Stimulated activated memory B cell treated with anti-CD40 and anti-IgM and Interleukin-4, amounts not matched to agents 10 μg/mL and 1 μg/mL and 100 μg/mL, for 72 hours (primary cell): Measurements from ENCODE around the gene SNORC.
A peak's percentile ranks its signal among the peaks of the same experiment; 100 is the strongest.

Experiments
- ATAC-seq: fragments of 150-1000 bp; cut with Tn5 transposase; 2 replicates; pipeline ENCODE4 v1.10.0; 2021
- H3K27ac Mint-ChIP-seq: one replicate; pipeline ENCODE4 v1.8.0; 2022; ENCODE audit warnings: mild to moderate bottlenecking, mixed read lengths
- H3K27me3 Mint-ChIP-seq: one replicate; pipeline ENCODE4 v1.8.0; 2022; ENCODE audit warnings: mixed read lengths
- H3K36me3 Mint-ChIP-seq: one replicate; pipeline ENCODE4 v1.8.0; 2022; ENCODE audit warnings: mixed read lengths
- H3K4me1 Mint-ChIP-seq: one replicate; pipeline ENCODE4 v1.8.0; 2022; ENCODE audit warnings: mixed read lengths
- H3K4me3 Mint-ChIP-seq: one replicate; pipeline ENCODE4 v1.8.0; 2022; ENCODE audit warnings: mild to moderate bottlenecking, moderate library complexity, mixed read lengths
- H3K9me3 Mint-ChIP-seq: one replicate; pipeline ENCODE4 v1.8.0; 2022; ENCODE audit warnings: mixed read lengths

SNORC gene

GRCh38 chr2:232911712-232912277 lies 41.7 kb downstream of the SNORC start:
- no peak for ATAC-seq
- H3K36me3 Mint-ChIP-seq, result peaks cover 18% of the 10 kb centered on the region
- H3K27me3 Mint-ChIP-seq, result peaks cover 33% of the 10 kb centered on the region
- H3K27ac Mint-ChIP-seq, result no peak overlapping the region
- peaks cover 20% of the 10 kb centered on the region for H3K9me3 Mint-ChIP-seq
- H3K4me3 Mint-ChIP-seq, result no peak overlapping the region
- no peaks in the 10 kb centered on the region for H3K4me1 Mint-ChIP-seq

- ATAC-seq, result no peak
- Mint-ChIP-seq H3K27ac (no peak overlapping the region), H3K4me1 (no peaks in the 10 kb centered on the region), H3K9me3 (peaks cover 20% of the 10 kb centered on the region), H3K27me3 (peaks cover 45% of the 10 kb centered on the region), H3K4me3 (no peak overlapping the region), H3K36me3 (peaks cover 18% of the 10 kb centered on the region)
These were observed 43.8 kb downstream of the SNORC start for GRCh38 chr2:232913903-232914302.

GRCh38 chr2:232919141-232919540 lies 49.1 kb downstream of the SNORC start:
- no peaks in the 10 kb centered on the region for H3K36me3 Mint-ChIP-seq
- H3K4me1 Mint-ChIP-seq, result no peaks in the 10 kb centered on the region
- no peaks in the 10 kb centered on the region for H3K9me3 Mint-ChIP-seq
- peaks cover 61% of the 10 kb centered on the region for H3K27me3 Mint-ChIP-seq
- no peak overlapping the region for H3K27ac Mint-ChIP-seq
- no peak for ATAC-seq
- H3K4me3 Mint-ChIP-seq, result no peak overlapping the region

GRCh38 chr2:232920055-232920454 lies 50.0 kb downstream of the SNORC start:
- Mint-ChIP-seq H3K27ac (no peak overlapping the region), H3K36me3 (no peaks in the 10 kb centered on the region), H3K9me3 (no peaks in the 10 kb centered on the region), H3K4me3 (no peak overlapping the region), H3K27me3 (peaks cover 65% of the 10 kb centered on the region), H3K4me1 (no peaks in the 10 kb centered on the region)
- ATAC-seq, result no peak

GRCh38 chr2:232920760-232921159 lies 50.7 kb downstream of the SNORC start:
- no peaks in the 10 kb centered on the region for H3K4me1 Mint-ChIP-seq
- no peaks in the 10 kb centered on the region for H3K9me3 Mint-ChIP-seq
- no peak for ATAC-seq
- H3K27me3 Mint-ChIP-seq, result peaks cover 66% of the 10 kb centered on the region
- H3K27ac Mint-ChIP-seq, result no peak overlapping the region
- H3K36me3 Mint-ChIP-seq, result no peaks in the 10 kb centered on the region
- H3K4me3 Mint-ChIP-seq, result no peak overlapping the region

GRCh38 chr2:232924433-232924832 lies 54.4 kb downstream of the SNORC start:
- no peak for ATAC-seq
- Mint-ChIP-seq H3K4me3 (no peak overlapping the region), H3K27ac (no peak overlapping the region), H3K4me1 (peaks cover 9% of the 10 kb centered on the region), H3K36me3 (no peaks in the 10 kb centered on the region), H3K9me3 (peaks cover under 1% of the 10 kb centered on the region), H3K27me3 (peaks cover 70% of the 10 kb centered on the region)

GRCh38 chr2:232925153-232925820 lies 55.2 kb downstream of the SNORC start:
- H3K9me3 Mint-ChIP-seq, result peaks cover 3% of the 10 kb centered on the region
- no peak for ATAC-seq
- H3K36me3 Mint-ChIP-seq, result no peaks in the 10 kb centered on the region
- H3K27me3 Mint-ChIP-seq, result peaks cover 69% of the 10 kb centered on the region
- peaks cover 9% of the 10 kb centered on the region for H3K4me1 Mint-ChIP-seq
- H3K4me3 Mint-ChIP-seq, result no peak overlapping the region
- H3K27ac Mint-ChIP-seq, result no peak overlapping the region

GRCh38 chr2:232925821-232926156 lies 55.7 kb downstream of the SNORC start:
- Mint-ChIP-seq H3K27ac (no peak overlapping the region), H3K4me1 (peaks cover 9% of the 10 kb centered on the region), H3K9me3 (peaks cover 3% of the 10 kb centered on the region), H3K4me3 (no peak overlapping the region), H3K27me3 (peaks cover 69% of the 10 kb centered on the region), H3K36me3 (no peaks in the 10 kb centered on the region)
- no peak for ATAC-seq

GRCh38 chr2:232926431-232926939 lies 56.4 kb downstream of the SNORC start:
- H3K4me3 Mint-ChIP-seq, result peak overlapping the region; percentile 53

GRCh38 chr2:232927032-232927792 lies 57.1 kb downstream of the SNORC start:
- Mint-ChIP-seq H3K9me3 (peaks cover 3% of the 10 kb centered on the region), H3K4me3 (peak overlapping the region; percentile 53), H3K36me3 (no peaks in the 10 kb centered on the region), H3K27me3 (peaks cover 67% of the 10 kb centered on the region), H3K4me1 (peaks cover 9% of the 10 kb centered on the region), H3K27ac (no peak overlapping the region)
- peak; percentile 47 for ATAC-seq

More at GRCh38 chr2:232926431-232926939, 56.4 kb downstream of the SNORC start:
- no peak for ATAC-seq
- Mint-ChIP-seq H3K4me1 (peaks cover 9% of the 10 kb centered on the region), H3K36me3 (no peaks in the 10 kb centered on the region), H3K9me3 (peaks cover 3% of the 10 kb centered on the region), H3K27me3 (peaks cover 70% of the 10 kb centered on the region), H3K27ac (no peak overlapping the region)

- peak; percentile 18 for ATAC-seq
- Mint-ChIP-seq H3K27ac (no peak overlapping the region), H3K27me3 (peaks cover 69% of the 10 kb centered on the region), H3K9me3 (peaks cover 3% of the 10 kb centered on the region), H3K4me3 (peak overlapping the region; percentile 50), H3K36me3 (no peaks in the 10 kb centered on the region), H3K4me1 (peaks cover 9% of the 10 kb centered on the region)
These were observed 57.9 kb downstream of the SNORC start for GRCh38 chr2:232927793-232928550.
